Choroid plexus epithelial cell (primary cell): ENCODE measurements around the gene HSPA12A.

Experiments
- DNase-seq: peaks from one replicate; pipeline ENCODE4 v3.0.0-alpha.2; 2010; ENCODE audit warnings: low read depth
- H3K4me3 ChIP-seq: 2 replicates; pipeline ENCODE4 v1.5.1; 2011; ENCODE audit warnings: low read depth, mild to moderate bottlenecking, control low read depth, low read length, moderate library complexity
- CTCF ChIP-seq: conservative IDR thresholded peaks from 2 replicates; pipeline ENCODE4 v1.5.1; 2011; ENCODE audit warnings: low read depth, mild to moderate bottlenecking, control low read depth, inconsistent platforms, low read length, moderate library complexity

The HSPA12A gene

GRCh38 chr10:116630020-116630419, 112.3 kb downstream of the HSPA12A start:
- TF ChIP-seq CTCF: no peak
- no peak for DNase-seq
- H3K4me3 ChIP-seq: no peak overlapping the region

GRCh38 chr10:116629340-116629739, 113.0 kb downstream of the HSPA12A start:
- no peak overlapping the region for H3K4me3 ChIP-seq
- no peak for TF ChIP-seq CTCF
- DNase-seq: no peak

- DNase-seq: peak; percentile 1
- peak; percentile 19 for TF ChIP-seq CTCF
- H3K4me3 ChIP-seq: no peak overlapping the region
Measured at GRCh38 chr10:116627386-116627933, 114.9 kb downstream of the HSPA12A start.

- no peak for TF ChIP-seq CTCF
- no peak overlapping the region for H3K4me3 ChIP-seq
- no peak for DNase-seq
Measured at GRCh38 chr10:116626815-116627214, 115.6 kb downstream of the HSPA12A start.

- TF ChIP-seq CTCF: no peak
- no peak for DNase-seq
- H3K4me3 ChIP-seq: no peak overlapping the region
Measured at GRCh38 chr10:116625845-116626244, 116.5 kb downstream of the HSPA12A start.

- no peak for DNase-seq
- no peak overlapping the region for H3K4me3 ChIP-seq
- no peak for TF ChIP-seq CTCF
Measured at GRCh38 chr10:116621934-116622655, 120.3 kb downstream of the HSPA12A start.

GRCh38 chr10:116621476-116621875, 120.9 kb downstream of the HSPA12A start:
- no peak for DNase-seq
- H3K4me3 ChIP-seq: no peak overlapping the region
- TF ChIP-seq CTCF: no peak
